Panc1 (cell line): Measurements from ENCODE around the gene SLC9A3. TPM values are rescaled to one million over a fixed set of nuclear protein-coding genes. Genes with fewer than 3 reads are reported as not detected.

ENCODE experiments used
- ATAC-seq: fragments of 200-7000 bp; cut with Tn5 transposase; 2 replicates; pipeline ENCODE4 v1.9.1; 2020; ENCODE audit warnings: mild to moderate bottlenecking, moderate library complexity
- BruUV-seq: library from RNA; stranded (reverse); fragments of 400-500 nt; replicated peaks from 2 replicates; lab custom pipeline; 2021; lab: Mats Ljungman, UMichigan
- CTCF ChIA-PET: fragments of 300-600 bp; sonication (Branson Sonifier 250); formaldehyde crosslinking; loops from one replicate; lab custom pipeline; 2022; ENCODE audit warnings: antibody characterized with exemption; lab: Charles Lee
- POLR2A ChIA-PET: fragments of 300-600 bp; sonication (Branson Sonifier 250); formaldehyde crosslinking; loops from one replicate; lab custom pipeline; 2022; ENCODE audit warnings: antibody characterized with exemption; lab: Charles Lee
- DNase-seq: peaks from one replicate; pipeline ENCODE4 v3.0.0-alpha.2; 2010; ENCODE audit warnings: low read depth, low spot score
- H3K27ac ChIP-seq: 2 replicates; pipeline ENCODE4 v1.5.1; 2011; ENCODE audit warnings: mild to moderate bottlenecking, low read length, inconsistent platforms
- H3K27me3 ChIP-seq: fragments of 200-500 bp; sonication (Bioruptor generic); 2 replicates; pipeline ENCODE4 v1.6.0; 2014; ENCODE audit warnings: low read length, inconsistent platforms; ENCODE audit not compliant: control insufficient read depth, insufficient read depth
- H3K36me3 ChIP-seq: fragments of 200-500 bp; sonication (Bioruptor generic); 2 replicates; pipeline ENCODE4 v1.5.1; 2014; ENCODE audit warnings: inconsistent platforms, mild to moderate bottlenecking, low read length, moderate library complexity; ENCODE audit not compliant: control insufficient read depth, insufficient read depth
- H3K4me1 ChIP-seq: 2 replicates; pipeline ENCODE4 v1.5.1; 2011; ENCODE audit warnings: inconsistent platforms, mild to moderate bottlenecking, low read length, moderate library complexity; ENCODE audit not compliant: control insufficient read depth, insufficient read depth
- H3K4me3 ChIP-seq, 2 experiments: 2 replicates each; pipeline ENCODE4 v1.5.1; 2011 to 2012; ENCODE audit warnings: low read depth in 2 of 2, low read length in 2 of 2, mild to moderate bottlenecking in 2 of 2, inconsistent platforms in 1 of 2, moderate library complexity in 1 of 2
- H3K9me3 ChIP-seq: fragments of 200-500 bp; sonication (Bioruptor generic); 2 replicates; pipeline ENCODE4 v1.5.1; 2014; ENCODE audit warnings: low read depth, mild to moderate bottlenecking, inconsistent platforms, low read length, moderate library complexity; ENCODE audit not compliant: control insufficient read depth, insufficient read depth
- CTCF ChIP-seq: fragments of 450-650 bp; IDR thresholded peaks from 2 replicates; pipeline ENCODE4 v1.5.1; 2017; ENCODE audit warnings: mild to moderate bottlenecking
- POLR2AphosphoS5 ChIP-seq: IDR thresholded peaks from 2 replicates; pipeline ENCODE4 v1.6.1; 2012; ENCODE audit warnings: mild to moderate bottlenecking, low read depth, low read length, moderate library complexity
- REST ChIP-seq, 2 experiments: IDR thresholded peaks; 2 replicates each; pipeline ENCODE4 v1.6.1; 2011 to 2012; ENCODE audit warnings: low read depth in 2 of 2, control low read depth in 1 of 2, low read length in 1 of 2, mild to moderate bottlenecking in 1 of 2, moderate library complexity in 1 of 2; ENCODE audit not compliant: insufficient read depth in 1 of 2
- SIN3A ChIP-seq: IDR thresholded peaks from 2 replicates; pipeline ENCODE4 v1.6.1; 2012; ENCODE audit warnings: low read depth, mild to moderate bottlenecking, low read length, moderate library complexity, borderline replicate concordance; ENCODE audit not compliant: insufficient read depth
- TCF7L2 ChIP-seq: IDR thresholded peaks from 2 replicates; pipeline ENCODE4 v1.6.1; 2011; ENCODE audit warnings: mild to moderate bottlenecking, low read depth, low read length, inconsistent platforms
- in situ Hi-C: cut with HindIII; loops from 2 replicates; pipeline ENCODE4 v1.10.0; 2016; ENCODE audit warnings: low sequenced_read_pairs, low pct_unique_long_range_greater_than_20kb
- intact Hi-C: fragments of 100-400 bp; cut with micrococcal nuclease; formaldehyde crosslinking; loops from one replicate; pipeline ENCODE4 v1.10.0; 2022; ENCODE audit not compliant: unreplicated experiment
- total RNA-seq: library from RNA; stranded (reverse); gene quantifications from one replicate; pipeline ENCODE4 v1.2.1, GENCODE V29; 2021; ENCODE audit not compliant: unreplicated experiment

SLC9A3 gene
- total RNA-seq, 1 experiment from 2014 or later = 2.0 TPM

- in situ Hi-C loops = no loop called here
These were observed 67.7 kb downstream of the SLC9A3 start for GRCh38 chr5:456351-457194.

DNA sequence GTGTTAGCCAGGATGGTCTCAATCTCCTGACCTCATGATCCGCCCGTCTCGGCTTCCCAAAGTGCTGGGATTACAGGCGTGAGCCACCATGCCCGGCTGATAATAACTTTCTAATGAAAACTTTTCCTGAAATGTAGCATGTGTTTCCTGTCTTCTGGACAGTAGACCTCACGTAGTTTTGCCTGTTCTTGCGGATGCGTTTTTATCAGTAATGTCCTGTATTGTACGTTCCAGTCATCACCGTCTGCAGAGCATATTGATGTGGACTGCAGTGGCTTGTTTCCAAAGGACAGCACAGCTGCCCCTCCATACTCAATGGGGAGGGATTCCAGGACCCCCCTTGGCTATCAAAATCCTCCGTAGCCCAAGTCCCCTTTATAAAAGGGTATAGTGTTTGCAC, 68.4 kb downstream of the SLC9A3 start:
- Histone ChIP-seq H3K4me3 (no peak overlapping the region), H3K9me3 (peaks cover 15% of the 10 kb centered on the region; the same call in 1 of the 2 replicates), H3K27ac (no peak overlapping the region), H3K4me1 (no peaks in the 10 kb centered on the region), H3K36me3 (peaks cover 22% of the 10 kb centered on the region), H3K27me3 (no peaks in the 10 kb centered on the region)
- BruUV-seq = no TSS peak
- CTCF ChIA-PET = no interaction called here
- intact Hi-C loops = no loop called here
- POLR2A ChIA-PET = no interaction called here
- DNase-seq (no peak), ATAC-seq (no peak)
- in situ Hi-C loops = no loop called here
- no peak for TF ChIP-seq CTCF
- no peak for TF ChIP-seq SIN3A
- no peak for TF ChIP-seq TCF7L2
- TF ChIP-seq REST (IDR thresholded peaks at IDR 0.05; ENCODE audit: insufficient read depth in 1 of 2, low read depth in 2 of 2, low read length in 1 of 2) = no peak

More at GRCh38 chr5:456351-457194, 67.7 kb downstream of the SLC9A3 start:
- intact Hi-C loops = no loop called here
- no peak overlapping the region for H3K4me3 ChIP-seq
- ATAC-seq (no peak; the same call in 1 of the 2 replicates), DNase-seq (no peak)
- no peaks in the 10 kb centered on the region for H3K27me3 ChIP-seq
- BruUV-seq = no TSS peak
- peaks cover 7% of the 10 kb centered on the region; the same call in 1 of the 2 replicates for H3K9me3 ChIP-seq
- H3K4me1 ChIP-seq = no peaks in the 10 kb centered on the region
- ChIA-PET CTCF (interaction anchor here (0.9 kb wide), 1 partner anchor 10 kb away, joined by 3 read pairs; no protein-coding TSS in a partner anchor), POLR2A (no interaction called here)
- TF ChIP-seq REST (IDR thresholded peaks at IDR 0.05; ENCODE audit: insufficient read depth in 1 of 2, low read depth in 2 of 2, low read length in 1 of 2) = no peak
- TF ChIP-seq TCF7L2 = no peak
- TF ChIP-seq SIN3A = no peak
- TF ChIP-seq CTCF = no peak
- TF ChIP-seq POLR2AphosphoS5 = no peak
- H3K36me3 ChIP-seq = peaks cover 16% of the 10 kb centered on the region
- H3K27ac ChIP-seq = no peak overlapping the region
